Endothelial cell of umbilical vein (primary cell): Measurements from ENCODE around the gene FBXO21. TPM values are rescaled to one million over a fixed set of nuclear protein-coding genes. Genes with fewer than 3 reads are reported as not detected.

Experiments used
- BruUV-seq: library from RNA; stranded (reverse); fragments of 400-500 nt; replicated peaks from 2 replicates; lab custom pipeline; 2021; lab: Mats Ljungman, UMichigan
- CTCF ChIA-PET: fragments of 300-600, 350-600 bp; sonication (Branson Sonifier 250); formaldehyde crosslinking; loops from one replicate; lab custom pipeline; 2021; ENCODE audit warnings: antibody characterized with exemption, inconsistent platforms; lab: Charles Lee
- POLR2A ChIA-PET: fragments of 300-600, 350-600 bp; sonication (Branson Sonifier 250); formaldehyde crosslinking; loops from one replicate; lab custom pipeline; 2021; ENCODE audit warnings: antibody characterized with exemption, inconsistent platforms; lab: Charles Lee
- DNase-seq: peaks from one replicate; pipeline ENCODE4 v3.0.0-alpha.2; 2011; ENCODE audit warnings: low read depth, low spot score
- FAIRE-seq: peaks from 2 replicates; lab custom pipeline; 2011; peaks lifted over from hg19 to GRCh38; lab: Jason Lieb, UNC
- H2AFZ ChIP-seq: 2 replicates; pipeline ENCODE4 v1.6.0; 2012; ENCODE audit warnings: low read depth, low read length, control low read depth, inconsistent platforms
- H3K27ac ChIP-seq: 2 replicates; pipeline ENCODE4 v1.5.1; 2011; ENCODE audit warnings: low read depth, mild to moderate bottlenecking, control low read depth, low read length, moderate library complexity; ENCODE audit not compliant: insufficient read depth
- H3K27me3 ChIP-seq, 2 experiments: 2 replicates each; pipeline versions ENCODE4 v1.6.0 to v1.6.1; 2011; ENCODE audit warnings: low read length in 2 of 2, mixed read lengths in 1 of 2; ENCODE audit not compliant: control insufficient read depth in 2 of 2, insufficient read depth in 2 of 2
- H3K36me3 ChIP-seq, 2 experiments: 2 replicates in 1 of 2; 3 replicates in 1 of 2; pipeline ENCODE4 v1.5.1; 2011; ENCODE audit warnings: low read length in 2 of 2, mild to moderate bottlenecking in 1 of 2, moderate library complexity in 1 of 2; ENCODE audit not compliant: control insufficient read depth in 2 of 2, insufficient read depth in 2 of 2; ENCODE audit errors: extremely low read depth in 1 of 2
- H3K4me1 ChIP-seq: 3 replicates; pipeline ENCODE4 v1.5.1; 2011; ENCODE audit warnings: mild to moderate bottlenecking, low read length; ENCODE audit not compliant: control insufficient read depth, insufficient read depth; ENCODE audit errors: extremely low read depth
- H3K4me2 ChIP-seq: 2 replicates; pipeline ENCODE4 v1.6.1; 2011; ENCODE audit warnings: low read length, control low read depth, mixed read lengths; ENCODE audit not compliant: insufficient read depth
- H3K4me3 ChIP-seq, 3 experiments: fragments of 200-600 bp in 1 of 3; sonication (generic), shearing (Covaris generic) in 1 of 3; replicated peaks in 1 of 3; 2 replicates each; pipeline ENCODE4 v1.5.1; 2011 to 2016; ENCODE audit warnings: control low read depth in 3 of 3, low read length in 3 of 3, mild to moderate bottlenecking in 2 of 3, inconsistent platforms in 1 of 3, low read depth in 1 of 3, moderate library complexity in 1 of 3; ENCODE audit not compliant: insufficient read depth in 1 of 3
- H3K79me2 ChIP-seq: 2 replicates; pipeline ENCODE4 v1.6.0; 2012; ENCODE audit warnings: low read length, inconsistent platforms; ENCODE audit not compliant: control insufficient read depth, insufficient read depth
- H3K9ac ChIP-seq: replicated peaks from 2 replicates; pipeline ENCODE3; 2011; ENCODE audit warnings: low read length, control low read depth; ENCODE audit not compliant: insufficient read depth; ENCODE audit errors: extremely low read depth
- H3K9me1 ChIP-seq: replicated peaks from 3 replicates; pipeline ENCODE4 v1.6.0; 2011; ENCODE audit warnings: mild to moderate bottlenecking, low read length; ENCODE audit not compliant: control insufficient read depth, insufficient read depth; ENCODE audit errors: extremely low read depth
- H3K9me3 ChIP-seq: replicated peaks from 2 replicates; pipeline ENCODE4 v1.5.1; 2012; ENCODE audit warnings: low read length, inconsistent platforms; ENCODE audit not compliant: control insufficient read depth, insufficient read depth
- H4K20me1 ChIP-seq: replicated peaks from 2 replicates; pipeline ENCODE3; 2011; ENCODE audit warnings: mild to moderate bottlenecking, low read length; ENCODE audit not compliant: control insufficient read depth, insufficient read depth; ENCODE audit errors: extremely low read depth
- CTCF ChIP-seq, 2 donors: IDR thresholded peaks; 1 replicate in 1 of 2; 2 replicates in 1 of 2; pipeline ENCODE4 v1.5.1; 2011; ENCODE audit warnings: low read length in 2 of 2, mild to moderate bottlenecking in 2 of 2, moderate library complexity in 2 of 2, control low read depth in 1 of 2, inconsistent platforms in 1 of 2, low read depth in 1 of 2; ENCODE audit not compliant: insufficient read depth in 1 of 2; ENCODE audit errors: extremely low read depth in 1 of 2
- EZH2 ChIP-seq: IDR thresholded peaks from 2 replicates; pipeline ENCODE4 v1.6.1; 2012; ENCODE audit warnings: borderline replicate concordance, low read depth, mild to moderate bottlenecking, moderate library complexity, low read length, inconsistent platforms; ENCODE audit not compliant: severe bottlenecking
- FOS ChIP-seq: IDR thresholded peaks from 2 replicates; pipeline ENCODE4 v1.6.1; 2011; ENCODE audit warnings: mild to moderate bottlenecking, low read length, moderate library complexity, borderline replicate concordance; ENCODE audit not compliant: insufficient read depth
- GATA2 ChIP-seq: IDR thresholded peaks from 2 replicates; pipeline ENCODE4 v1.7.0; 2011; ENCODE audit warnings: low read depth, mild to moderate bottlenecking, moderate library complexity, mixed read lengths, low read length; ENCODE audit not compliant: insufficient read length, insufficient read depth
- JUN ChIP-seq: IDR thresholded peaks from 2 replicates; pipeline ENCODE4 v1.6.1; 2011; ENCODE audit warnings: borderline replicate concordance, low read depth; ENCODE audit not compliant: insufficient read length, insufficient read depth
- MAX ChIP-seq: IDR thresholded peaks from 2 replicates; pipeline ENCODE4 v1.6.1; 2011; ENCODE audit not compliant: insufficient read depth, insufficient read length
- MYC ChIP-seq: IDR thresholded peaks from one replicate; pipeline ENCODE4 v1.6.1; 2011; ENCODE audit warnings: mild to moderate bottlenecking, low read depth, low read length
- POLR2A ChIP-seq: IDR thresholded peaks from 2 replicates; pipeline ENCODE4 v1.6.1; 2012; ENCODE audit warnings: low read depth, mild to moderate bottlenecking, control low read depth, low read length
- POLR2AphosphoS5 ChIP-seq: IDR thresholded peaks from 2 replicates; pipeline ENCODE4 v1.6.1; 2012; ENCODE audit warnings: low read depth, mild to moderate bottlenecking, control low read depth, low read length, moderate library complexity; ENCODE audit not compliant: insufficient read depth
- dilution Hi-C: fragments of 300-500 bp; cut with MboI; formaldehyde crosslinking; loops from one replicate; pipeline ENCODE4 v1.15.0; 2019; ENCODE audit warnings: low sequenced_read_pairs; ENCODE audit not compliant: extremely low pct_ligation_motif_present
- intact Hi-C: fragments of 100-400 bp; cut with micrococcal nuclease; formaldehyde crosslinking; loops from one replicate; pipeline ENCODE4 v1.10.0; 2022
- polyA plus RNA-seq, 4 experiments: library from polyadenylated mRNA; depleted of rRNA in 3 of 4; stranded (reverse) in 3 of 4; unstranded in 1 of 4; fragments of >200 nt; gene quantifications; 2 replicates each; pipeline versions ENCODE4 v1.2.1 to v1.2.3, GENCODE V29; 2011 to 2012; ENCODE audit warnings: missing spikeins in 1 of 4
- total RNA-seq: library from RNA; stranded (reverse); gene quantifications from 2 replicates; pipeline ENCODE4 v1.2.3, GENCODE V29; 2021

The FBXO21 gene
- total and polyA plus RNA-seq, 2 donors (not counting 3 experiments of a cell fraction or from before 2014, with no cell fraction given) = 41.6 to 66.7 TPM

DNA sequence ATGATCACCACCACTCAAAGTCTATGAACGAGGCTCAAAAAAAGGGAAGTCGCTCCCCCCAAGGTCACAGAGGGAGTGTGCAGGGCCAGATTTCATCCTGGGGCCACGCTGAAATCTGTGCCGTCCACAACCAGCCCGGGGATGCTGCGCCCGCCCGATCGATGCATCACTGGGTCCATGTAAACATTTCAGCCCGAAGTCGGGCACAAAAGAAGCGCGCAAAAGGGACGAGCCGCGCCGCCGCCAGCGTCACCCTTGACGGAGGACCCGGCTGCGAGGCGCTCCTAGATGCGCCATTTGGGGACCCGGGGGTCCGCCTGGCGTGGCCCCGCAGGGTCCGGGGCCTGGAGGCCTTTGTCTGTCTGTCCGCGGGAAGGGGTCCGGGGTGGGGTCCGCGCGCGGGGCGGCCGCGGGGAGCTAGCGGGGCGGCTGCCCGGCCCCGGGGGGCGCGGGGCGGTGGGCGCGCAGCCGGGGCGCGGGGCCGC is 503 bp downstream of the FBXO21 start:
- POLR2A ChIA-PET = no interaction called here
- intact Hi-C loops (loop anchor here (2.0 kb wide), 1 partner anchor 497 kb away; no protein-coding TSS in a partner anchor), dilution Hi-C loops (no loop called here)
- CTCF ChIA-PET = no interaction called here
- H3K9me3 ChIP-seq = no peaks in the 10 kb centered on the region
- H3K27ac ChIP-seq = no peak overlapping the region
- no TSS peak for BruUV-seq
- H3K9me1 ChIP-seq = no peaks in the 10 kb centered on the region
- H3K36me3 ChIP-seq = peaks cover 0 to 8% of the 10 kb centered on the region in 2 experiments
- H3K4me1 ChIP-seq = peaks cover 9% of the 10 kb centered on the region
- FAIRE-seq (no peak), DNase-seq (peak; percentile 44)
- peak overlapping the region; percentile 94 for H2AFZ ChIP-seq
- H3K27me3 ChIP-seq = peaks cover 3 to 4% of the 10 kb centered on the region in 2 experiments
- no peaks in the 10 kb centered on the region for H4K20me1 ChIP-seq
- peaks cover 15% of the 10 kb centered on the region for H3K79me2 ChIP-seq
- TF ChIP-seq CTCF (IDR thresholded peaks at IDR 0.05; ENCODE audit: extremely low read depth in 1 of 2, insufficient read depth in 1 of 2, low read depth in 1 of 2, low read length in 2 of 2) = no peak
- no peak for TF ChIP-seq GATA2
- TF ChIP-seq EZH2 = no peak
- TF ChIP-seq MYC = no peak
- no peak for TF ChIP-seq POLR2AphosphoS5
- no peak for TF ChIP-seq JUN
- no peak for TF ChIP-seq POLR2A
- no peak for TF ChIP-seq MAX
- no peak for TF ChIP-seq FOS
- H3K4me2 ChIP-seq = peak overlapping the region; percentile 83
- H3K9ac ChIP-seq = peak overlapping the region; percentile 39
- peak overlapping the region; percentile 55 to 100 (median 59) for H3K4me3 ChIP-seq
